GM18861 (cell line): ENCODE results near the gene PRKCB.
"Not testable (repeated sequence)": the region's sequence is repeated elsewhere in the genome, so short reads cannot be mapped to it uniquely, and the experiment has no call there.

Source experiments
- ATAC-seq: cut with Tn5 transposase; IDR thresholded peaks from one replicate; pipeline ENCODE4 v1.9.1; 2021; ENCODE audit not compliant: unreplicated experiment

PRKCB gene

DNA sequence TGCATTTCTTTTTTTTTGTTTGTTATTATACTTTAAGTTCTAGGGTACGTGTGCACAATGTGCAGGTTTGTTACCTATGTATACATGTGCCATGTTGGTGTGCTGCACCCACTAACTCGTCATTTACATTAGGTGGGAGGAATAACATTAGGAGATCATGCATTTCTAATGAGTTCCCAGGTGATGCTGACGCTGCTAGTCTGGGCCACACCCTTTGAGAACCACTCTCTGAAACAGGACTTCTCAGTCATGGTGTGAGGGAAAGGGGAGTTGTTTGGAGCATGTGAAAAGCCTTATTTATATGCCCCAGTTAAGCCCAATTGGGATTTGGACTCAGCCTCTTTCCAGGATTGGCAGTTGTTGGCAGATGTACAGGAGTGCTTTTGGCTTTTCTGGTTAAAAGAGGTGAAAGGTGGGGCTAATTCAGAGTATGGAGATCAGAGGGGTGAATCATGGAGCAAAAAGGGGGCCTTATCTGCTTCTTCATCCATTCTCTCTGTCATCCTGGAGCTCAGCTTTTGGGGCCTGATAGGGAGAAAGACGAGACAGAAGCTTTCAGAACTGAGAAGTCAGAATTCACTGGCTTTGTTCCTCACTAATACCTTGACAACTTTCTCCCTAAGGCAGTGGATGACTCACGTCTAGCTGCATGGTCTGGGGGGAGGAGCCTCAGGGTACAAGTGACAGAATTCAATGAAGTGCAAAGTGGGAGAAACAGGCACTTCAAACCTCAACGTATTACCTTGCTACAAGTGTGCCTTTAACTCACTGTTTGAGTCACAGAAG is 240.3 kb downstream of the PRKCB start:
- ATAC-seq: no peak

DNA sequence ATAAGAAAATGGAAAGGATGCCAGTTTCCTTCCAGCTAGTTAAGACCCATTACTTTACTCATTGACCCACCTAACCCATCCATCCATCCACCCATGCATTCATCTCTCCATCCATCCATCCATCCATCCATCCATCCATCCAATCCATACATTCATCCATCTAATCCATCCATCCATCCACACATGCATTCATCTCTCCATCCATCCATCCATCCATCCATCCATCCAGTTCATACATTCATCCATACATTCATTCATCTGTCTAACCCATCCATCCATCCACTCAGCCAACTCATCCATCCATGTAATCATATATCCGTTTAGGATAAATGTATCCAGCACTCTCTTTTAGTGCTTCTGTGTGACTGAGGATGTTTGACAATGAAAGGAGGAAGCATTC is 241.5 kb downstream of the PRKCB start:
- no peak for ATAC-seq

DNA sequence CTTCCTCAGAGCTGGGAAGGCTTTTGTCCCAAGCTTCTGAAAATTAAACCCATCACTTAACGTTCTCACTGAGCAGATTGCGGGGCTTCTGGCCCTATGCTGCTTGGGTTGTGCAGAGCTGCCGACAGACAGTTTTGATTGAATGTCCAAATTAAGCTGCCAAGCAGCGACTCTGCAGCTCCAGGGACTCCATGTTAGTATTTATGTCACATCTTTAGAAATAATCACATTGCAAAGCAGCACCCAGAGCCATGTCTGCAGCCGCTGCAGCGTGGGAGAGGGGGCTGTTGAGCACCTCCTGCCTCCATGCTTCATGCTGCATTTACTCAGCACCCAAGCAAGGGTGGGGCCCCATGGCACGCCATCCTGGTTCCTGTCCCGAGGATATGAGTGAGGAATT is 242.2 kb downstream of the PRKCB start:
- ATAC-seq: no peak

DNA sequence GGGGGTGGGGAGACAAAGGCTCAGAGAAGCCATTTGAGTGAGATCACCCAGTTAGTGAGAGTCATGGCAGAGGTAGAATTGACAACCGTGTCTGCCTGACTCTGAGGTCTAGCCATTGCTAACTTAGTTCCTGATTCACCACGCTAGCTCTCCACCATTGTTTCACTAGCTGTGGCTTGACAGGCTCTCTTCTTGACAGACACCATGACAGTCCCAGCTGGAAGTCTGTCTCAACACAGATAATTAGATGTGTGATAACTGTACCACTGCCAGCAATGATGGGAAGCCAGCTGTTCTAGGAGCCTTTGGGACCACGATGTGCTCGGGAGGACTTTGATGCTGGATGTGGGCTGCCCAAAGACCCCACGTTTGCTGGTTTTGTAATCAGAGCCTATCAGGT is 249.9 kb downstream of the PRKCB start:
- ATAC-seq: no peak

DNA sequence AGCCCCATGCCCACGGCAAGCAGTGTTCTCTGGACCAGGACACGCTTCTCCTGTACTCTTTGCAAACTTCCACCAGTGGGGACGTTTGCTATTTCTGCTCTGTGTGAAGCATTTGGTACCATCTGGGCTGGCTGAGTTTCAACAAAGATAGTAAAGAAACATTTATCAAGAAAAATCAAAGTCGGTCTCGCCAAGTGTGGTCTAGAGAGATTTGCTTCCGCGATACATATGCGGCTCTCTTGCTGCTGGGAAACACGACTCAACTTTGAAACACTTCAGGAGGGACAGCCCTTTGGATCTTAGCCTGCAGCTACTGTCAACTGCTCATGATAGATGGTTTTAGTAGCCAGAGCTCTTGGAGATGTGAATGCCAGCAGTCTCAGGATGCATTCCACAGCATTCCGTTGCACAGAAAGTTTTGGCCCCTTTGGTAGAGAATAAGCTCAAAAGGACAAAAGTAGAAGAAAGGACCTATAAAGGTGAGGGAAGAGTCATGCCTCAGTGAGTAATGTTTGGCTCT is 252.2 kb downstream of the PRKCB start:
- no peak for ATAC-seq

DNA sequence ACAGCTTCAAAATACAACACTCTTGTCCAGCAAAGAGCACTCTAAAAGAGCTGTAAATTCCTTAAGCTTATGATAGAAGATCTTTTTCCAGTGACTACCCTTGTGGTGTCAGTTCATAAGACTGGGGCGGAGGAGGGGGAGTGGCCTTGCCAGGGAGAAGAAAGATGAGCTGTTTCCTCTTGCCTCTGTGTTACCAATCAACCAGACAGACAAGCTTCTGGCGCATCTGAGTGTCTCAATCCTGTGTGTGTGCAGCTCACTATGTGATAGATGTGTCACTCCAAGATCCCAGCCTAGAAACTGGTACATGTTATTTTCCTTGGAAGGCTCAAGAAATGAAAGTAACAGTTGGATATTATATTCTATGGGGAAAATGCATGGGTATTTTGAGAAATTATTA is 253.0 kb downstream of the PRKCB start:
- no peak for ATAC-seq

DNA sequence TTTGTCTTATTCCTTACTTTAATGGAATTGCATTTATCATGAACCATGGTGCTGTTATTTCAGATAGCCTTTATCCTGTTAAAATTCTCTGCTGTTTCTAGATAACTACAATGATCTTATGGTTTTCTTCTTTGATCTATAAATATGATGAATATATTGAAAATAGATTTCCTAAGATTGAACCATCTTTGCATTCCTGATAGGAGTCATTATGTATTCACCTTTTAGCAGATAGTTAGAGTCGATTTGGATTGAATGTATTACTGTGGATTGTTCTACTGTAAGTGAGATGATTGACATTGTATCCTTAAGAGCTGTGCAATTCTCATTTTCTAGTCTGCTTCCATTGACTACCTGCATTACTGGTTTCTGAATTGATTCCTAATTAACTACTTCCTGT is 255.3 kb downstream of the PRKCB start:
- no peak for ATAC-seq

DNA sequence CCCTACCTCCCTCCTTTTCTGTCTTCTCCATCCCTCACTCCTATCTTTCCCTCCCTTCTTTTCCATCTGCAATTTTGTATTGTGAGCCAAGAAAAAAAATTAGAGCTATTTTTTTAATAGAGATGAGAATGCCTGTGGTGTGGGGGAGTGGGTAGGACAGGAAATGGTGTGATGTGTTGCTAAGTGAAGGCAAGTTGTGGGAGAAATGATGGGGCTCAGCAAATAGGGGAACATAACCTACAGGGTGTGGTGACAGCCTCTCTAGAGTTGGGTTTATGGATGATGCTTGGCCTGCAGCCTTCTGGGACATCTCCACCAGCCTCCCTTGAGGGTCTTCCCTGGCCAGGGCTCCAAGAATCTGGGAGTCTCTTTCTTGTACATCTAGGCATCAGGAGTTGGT is 257.3 kb downstream of the PRKCB start:
- no peak for ATAC-seq

DNA sequence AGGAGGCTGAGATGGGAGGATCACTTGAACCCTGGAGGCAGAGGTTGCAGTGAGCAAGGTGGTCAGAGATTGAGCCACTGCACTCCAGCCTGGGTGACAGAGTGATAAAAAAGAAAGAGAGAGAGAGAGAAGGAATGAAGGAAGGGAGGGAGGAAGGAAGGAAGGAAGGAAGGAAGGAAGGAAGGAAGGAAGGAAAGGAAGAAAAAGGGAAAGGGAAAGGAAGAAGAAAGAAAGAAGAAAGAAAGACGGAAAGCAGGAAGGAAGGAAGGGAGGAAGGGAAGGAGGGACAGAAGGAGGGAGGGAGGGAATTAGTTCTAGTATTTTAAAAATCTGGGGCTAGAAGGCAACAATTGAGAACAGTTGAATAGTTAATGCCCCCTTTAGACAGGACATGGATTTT is 258.9 kb downstream of the PRKCB start:
- no peak for ATAC-seq

DNA sequence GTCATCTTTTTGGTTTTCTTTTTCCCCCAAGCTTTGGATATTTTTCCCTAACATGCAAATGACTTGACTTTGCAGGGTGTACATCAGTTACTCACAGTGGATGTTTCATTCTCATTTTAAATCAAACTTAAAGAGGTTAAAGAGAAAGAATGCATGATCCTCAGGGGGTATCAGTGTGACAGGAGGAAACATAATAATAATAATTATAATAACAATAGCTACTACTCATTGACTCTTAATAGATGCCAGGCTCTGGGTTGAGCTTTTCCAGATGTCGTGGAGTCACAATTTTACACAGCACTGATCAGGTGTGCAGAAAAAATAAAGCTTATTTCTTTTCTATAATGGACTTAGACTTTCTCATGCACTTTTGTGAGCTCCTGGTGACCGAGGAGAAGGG is 263.1 kb downstream of the PRKCB start:
- ATAC-seq: no peak

DNA sequence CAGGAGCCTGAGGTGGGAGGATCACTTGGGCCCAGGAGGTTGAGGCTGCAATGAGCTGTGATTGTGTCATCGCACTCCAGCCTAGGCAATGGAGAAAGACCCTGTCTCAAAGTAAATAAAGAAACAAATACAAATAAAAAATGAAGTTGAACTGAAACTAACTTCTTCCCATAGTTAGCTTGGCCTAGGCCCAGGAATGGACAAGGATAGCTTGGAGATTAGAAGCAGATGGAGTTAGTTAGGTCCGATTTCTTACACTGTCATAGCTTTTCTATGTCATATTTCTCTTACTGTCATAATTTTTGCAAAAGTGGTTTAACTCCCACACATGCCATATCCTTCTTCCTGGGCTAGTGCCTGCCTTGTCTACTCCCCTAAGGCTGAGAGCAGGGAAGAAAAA is 265.6 kb downstream of the PRKCB start:
- no peak for ATAC-seq

DNA sequence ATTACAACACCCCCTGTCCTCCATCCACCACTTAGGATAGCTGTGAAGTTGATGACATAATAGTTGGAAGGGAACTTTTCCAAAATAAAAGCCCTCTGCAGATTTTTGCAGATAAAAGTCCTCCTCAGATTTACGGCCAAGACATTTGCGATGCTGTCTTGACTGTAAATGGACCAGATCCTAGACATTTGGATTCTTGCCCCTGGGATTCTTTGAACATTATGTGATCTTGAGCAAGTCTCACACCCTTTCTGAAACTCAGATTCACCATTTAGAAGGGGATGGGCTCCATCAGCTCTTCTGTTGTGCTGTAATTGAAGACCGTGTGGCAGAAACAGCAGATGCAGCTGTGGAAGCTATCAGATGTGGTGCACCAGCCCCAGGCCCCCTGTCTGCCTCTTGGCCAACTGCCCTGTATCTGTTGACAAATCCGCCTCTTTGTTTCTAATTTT is 266.5 kb downstream of the PRKCB start:
- ATAC-seq: no peak

DNA sequence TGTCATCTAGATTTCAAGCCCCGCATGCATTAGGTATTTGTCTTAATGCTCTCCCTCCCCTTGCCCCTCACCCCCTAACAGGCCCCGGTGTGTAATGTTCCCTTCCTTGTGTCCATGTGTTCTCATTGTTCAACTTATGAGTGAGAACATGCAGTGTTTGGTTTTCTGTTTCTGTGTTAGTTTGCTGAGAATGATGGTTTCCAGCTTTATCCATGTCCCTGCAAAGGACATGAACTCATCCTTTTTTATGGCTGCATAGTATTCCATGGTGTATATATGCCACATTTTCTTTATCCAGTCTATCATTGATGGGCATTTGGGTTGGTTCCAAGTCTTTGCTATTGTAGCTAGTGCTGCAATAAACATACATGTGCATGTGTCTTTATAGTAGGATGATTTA is 269.7 kb downstream of the PRKCB start:
- not testable (repeated sequence) for ATAC-seq

DNA sequence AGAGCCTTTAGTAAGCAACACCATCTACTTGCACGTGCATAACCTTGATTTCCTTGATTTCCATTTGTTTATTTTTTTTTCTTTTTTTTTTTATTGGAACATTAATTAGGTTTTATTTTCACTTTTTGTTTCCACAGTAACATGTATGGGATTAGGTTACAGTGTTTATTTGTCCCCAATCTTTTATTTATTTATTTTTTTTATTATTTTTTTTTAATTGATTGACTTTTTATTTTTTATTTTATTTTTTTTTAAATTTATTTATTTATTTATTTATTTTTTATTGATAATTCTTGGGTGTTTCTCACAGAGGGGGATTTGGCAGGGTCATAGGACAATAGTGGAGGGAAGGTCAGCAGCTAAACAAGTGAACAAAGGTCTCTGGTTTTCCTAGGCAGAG is 272.3 kb downstream of the PRKCB start:
- ATAC-seq: not testable (repeated sequence)

DNA sequence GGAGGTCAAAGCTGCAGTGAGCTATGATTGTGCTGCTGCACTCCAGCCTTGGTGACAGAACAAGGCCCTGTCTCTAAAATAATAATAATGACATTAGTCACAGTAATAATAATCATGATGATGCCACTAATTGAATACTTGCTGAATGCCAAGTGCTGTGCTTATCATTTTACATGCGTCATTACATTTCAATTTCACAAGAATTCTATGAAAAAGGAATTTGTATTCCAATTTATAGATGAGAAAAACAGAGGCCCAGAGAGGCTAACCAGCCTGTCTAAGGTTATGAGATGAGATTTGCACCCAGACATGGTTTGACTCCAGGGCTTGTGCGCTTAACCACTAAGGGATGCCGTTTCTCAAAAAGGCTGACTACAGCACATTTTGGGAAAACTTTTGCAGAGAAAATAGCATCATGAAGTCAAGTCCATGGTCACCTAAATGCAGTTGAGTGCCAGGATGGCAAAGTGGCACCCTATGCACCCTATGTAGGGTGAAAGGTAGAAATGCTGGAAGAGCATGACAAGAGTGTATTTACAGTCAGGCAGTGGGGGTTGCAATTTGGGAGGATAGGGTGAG is 276.0 kb downstream of the PRKCB start:
- no peak for ATAC-seq

DNA sequence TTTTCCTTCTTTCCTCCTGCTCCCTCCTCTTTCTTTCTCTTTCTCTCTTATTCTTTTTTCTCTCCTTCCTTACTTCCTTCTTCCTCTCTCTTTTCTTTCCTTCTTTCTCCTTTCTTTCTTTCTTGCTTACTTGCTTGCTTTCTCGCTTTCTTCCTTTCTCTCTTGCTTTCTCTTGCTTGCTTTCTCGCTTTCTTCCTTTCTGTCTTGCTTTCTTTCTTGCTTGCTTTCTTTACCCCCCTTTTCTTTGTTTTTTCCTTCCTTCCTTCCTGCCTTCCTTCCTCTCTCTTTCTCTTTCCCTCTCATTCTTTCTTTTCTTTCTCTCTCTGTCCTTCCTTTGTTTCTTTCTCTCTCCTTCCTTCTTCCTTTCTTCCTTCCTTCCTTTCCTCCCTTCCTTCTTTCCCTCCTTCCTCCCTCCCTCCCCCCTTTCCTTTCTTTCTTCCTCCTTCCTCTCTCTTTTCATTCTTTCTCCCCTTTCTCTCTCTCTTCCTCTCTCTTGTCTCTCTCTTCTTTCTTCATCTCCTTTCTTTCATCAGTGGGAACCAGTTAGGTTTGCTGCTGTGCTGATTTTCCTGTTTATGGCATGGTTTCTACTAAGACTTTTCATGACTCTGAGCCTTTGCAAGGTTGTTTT is 277.4 kb downstream of the PRKCB start:
- ATAC-seq: no peak

DNA sequence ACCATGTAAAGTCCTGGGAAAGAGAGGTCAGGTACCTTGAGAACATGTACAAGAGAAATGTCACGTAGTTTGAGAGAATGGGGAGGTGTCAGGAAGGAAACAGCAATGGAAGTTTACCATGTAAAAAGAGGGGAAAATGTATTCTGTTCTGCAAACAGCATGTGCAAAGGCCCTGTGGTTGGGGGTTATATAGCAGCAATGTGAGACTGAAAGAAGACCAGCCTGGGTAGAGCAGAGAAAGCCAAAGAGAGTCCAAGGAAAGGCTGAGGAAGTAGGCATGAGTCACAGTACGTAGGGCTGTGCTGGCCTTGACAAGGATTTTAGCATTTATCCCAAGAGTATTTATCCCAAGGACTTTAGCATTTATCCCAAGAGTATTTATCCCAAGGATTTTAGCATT is 279.1 kb downstream of the PRKCB start:
- no peak for ATAC-seq

DNA sequence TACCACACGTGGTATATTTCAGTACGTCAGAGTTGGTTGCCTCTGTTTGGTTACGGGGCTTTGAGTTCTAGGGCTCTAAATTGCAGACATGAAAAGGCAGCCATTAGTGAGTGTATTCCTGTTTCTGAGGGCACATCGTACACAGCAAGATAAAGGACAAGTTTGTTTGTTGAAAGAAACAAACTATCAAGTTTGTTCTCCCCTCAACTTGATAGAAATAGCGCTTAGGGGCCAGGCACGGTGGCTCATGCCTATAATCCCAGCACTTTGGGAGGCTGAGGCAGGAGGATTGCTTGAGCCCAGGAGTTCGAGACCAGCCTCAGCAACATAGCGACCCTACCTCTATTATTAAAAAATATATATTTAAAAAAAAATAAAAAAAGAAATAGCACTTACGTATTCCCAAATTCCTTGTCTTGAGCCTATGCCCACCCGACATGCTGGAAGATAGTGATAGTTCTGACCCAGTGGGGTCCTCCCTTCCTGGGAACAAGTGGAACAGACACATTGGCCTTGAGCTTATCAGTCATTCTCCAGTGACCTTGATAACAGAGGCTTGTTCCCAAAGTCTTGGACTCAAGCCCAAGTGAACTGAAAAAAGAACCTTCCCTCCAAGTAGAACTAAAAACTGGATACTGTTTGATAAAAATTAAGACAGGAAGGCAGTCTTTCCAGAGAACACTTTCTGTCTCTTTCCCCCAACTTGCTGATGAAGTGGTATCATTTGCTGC is 280.4 kb downstream of the PRKCB start:
- no peak for ATAC-seq

DNA sequence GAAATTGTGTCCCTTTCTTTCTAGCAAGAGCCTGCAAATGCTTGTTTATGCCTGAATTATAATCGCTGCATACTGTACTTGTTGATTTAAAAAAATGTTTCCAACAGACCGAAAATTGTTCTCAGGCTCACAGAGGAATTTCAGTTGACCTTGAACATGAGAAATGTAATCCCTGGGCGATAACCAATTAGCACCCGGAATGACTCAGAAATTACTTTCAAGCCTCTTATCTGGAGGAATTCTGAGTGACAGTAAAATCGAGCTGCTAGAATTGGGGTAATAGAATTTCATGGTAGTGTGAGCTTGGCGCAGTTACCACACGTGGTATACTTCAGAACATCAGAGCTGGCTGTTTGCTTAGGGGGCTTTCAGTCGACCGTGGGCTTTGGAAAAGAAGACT is 281.2 kb downstream of the PRKCB start:
- ATAC-seq: no peak

DNA sequence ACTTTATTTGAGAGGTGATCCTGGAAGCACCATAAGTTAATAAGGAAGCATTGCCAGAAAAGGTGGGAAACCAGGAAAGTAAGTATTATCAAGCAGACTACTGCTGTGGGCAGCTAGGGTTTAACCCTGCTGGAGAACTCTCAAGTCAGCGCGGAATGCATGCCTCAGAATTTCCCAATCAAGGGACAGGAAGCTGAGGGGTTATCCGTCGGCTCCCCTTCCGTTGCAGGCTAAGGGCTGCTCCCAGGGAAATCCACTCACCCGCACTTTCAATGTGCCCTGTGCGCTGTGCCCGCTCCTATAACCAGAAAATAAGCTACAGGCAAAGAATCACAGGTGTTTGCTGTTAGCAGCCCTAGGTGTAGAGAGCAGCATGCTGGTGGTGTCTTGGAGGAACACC is 281.9 kb downstream of the PRKCB start:
- ATAC-seq: no peak

DNA sequence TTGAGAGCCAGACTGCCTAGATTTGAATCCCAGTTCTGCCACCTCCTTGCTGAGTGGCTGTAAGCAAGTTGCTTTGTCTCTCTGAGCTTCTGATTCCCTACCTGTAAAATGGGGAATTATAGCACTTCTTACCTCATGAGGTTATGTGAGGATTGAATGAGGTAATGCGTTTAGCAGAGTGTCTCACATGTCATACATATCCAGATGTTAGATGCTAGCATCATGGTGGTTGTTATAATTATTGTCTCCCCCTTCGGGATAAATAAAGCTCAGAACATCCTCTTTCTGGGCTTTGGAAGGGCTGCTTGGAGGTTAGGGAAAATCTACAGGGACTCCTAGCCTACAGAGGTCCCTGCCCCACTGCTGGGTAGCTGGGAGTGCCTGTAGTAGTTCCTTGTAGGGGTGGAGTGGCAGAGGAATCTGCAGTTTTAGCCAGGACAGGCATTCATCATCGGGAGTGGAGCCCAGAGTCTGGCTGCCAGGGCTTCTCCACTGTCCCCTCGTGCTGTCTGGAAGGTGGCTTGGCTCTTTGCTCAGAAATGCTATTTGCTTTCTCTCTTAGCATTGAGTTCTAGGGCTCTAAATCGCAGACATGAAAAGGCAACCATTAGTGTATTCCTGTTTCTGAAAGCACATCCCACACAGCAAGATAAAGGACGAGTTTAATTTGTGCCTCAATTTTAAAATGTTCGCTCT is 282.5 kb downstream of the PRKCB start:
- no peak for ATAC-seq
